Measurements from ENCODE around the gene SLC1A3. TPM values are rescaled to one million over a fixed set of nuclear protein-coding genes. Genes with fewer than 3 reads are reported as not detected.

Gene SLC1A3
- total and polyA plus RNA-seq, 10 of the 15 experiments (the other 5 are each of a cell fraction or from before 2014, with no cell fraction given), result 0.23 to 4.4 (median 3.3) TPM

DNA sequence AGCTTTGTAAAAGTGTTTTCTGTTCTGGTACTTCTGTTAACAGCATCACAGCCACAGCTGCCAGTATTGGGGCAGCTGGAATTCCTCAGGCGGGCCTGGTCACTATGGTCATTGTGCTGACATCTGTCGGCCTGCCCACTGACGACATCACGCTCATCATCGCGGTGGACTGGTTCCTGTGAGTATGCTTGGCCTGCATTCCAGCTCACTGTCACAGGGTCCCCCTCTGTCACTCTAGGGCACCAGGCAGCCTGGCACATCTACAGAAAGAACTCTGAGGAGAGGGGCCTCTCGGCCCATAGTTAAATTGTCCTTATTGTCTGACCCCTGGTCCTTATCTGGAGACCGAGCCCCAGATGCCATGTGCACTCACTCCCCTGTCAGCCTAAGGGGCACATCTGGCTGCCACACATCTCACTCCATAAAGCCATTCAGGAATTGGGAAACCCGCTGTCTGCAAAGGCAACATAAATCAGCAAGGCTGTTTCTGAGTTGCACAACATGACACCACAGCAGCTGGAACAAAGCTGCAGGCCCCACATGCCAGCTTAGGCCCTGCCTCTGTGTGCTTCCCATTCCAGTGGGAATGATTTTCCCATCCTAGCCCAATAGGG lies 77.5 kb downstream of the SLC1A3 start:
- FAIRE-seq, result no peak
- no peaks in the 10 kb centered on the region for H3K27me3 ChIP-seq (replicated peaks in 1 of 2; ENCODE audit: control insufficient read depth in 2 of 2, insufficient read depth in 2 of 2, low read length in 1 of 2)
- H3K9ac ChIP-seq (ENCODE audit: control insufficient read depth, insufficient read depth, low read length), result no peak overlapping the region
- TF ChIP-seq LARP7 (IDR thresholded peaks at IDR 0.05), result no peak
- TF ChIP-seq, protein P1, sequence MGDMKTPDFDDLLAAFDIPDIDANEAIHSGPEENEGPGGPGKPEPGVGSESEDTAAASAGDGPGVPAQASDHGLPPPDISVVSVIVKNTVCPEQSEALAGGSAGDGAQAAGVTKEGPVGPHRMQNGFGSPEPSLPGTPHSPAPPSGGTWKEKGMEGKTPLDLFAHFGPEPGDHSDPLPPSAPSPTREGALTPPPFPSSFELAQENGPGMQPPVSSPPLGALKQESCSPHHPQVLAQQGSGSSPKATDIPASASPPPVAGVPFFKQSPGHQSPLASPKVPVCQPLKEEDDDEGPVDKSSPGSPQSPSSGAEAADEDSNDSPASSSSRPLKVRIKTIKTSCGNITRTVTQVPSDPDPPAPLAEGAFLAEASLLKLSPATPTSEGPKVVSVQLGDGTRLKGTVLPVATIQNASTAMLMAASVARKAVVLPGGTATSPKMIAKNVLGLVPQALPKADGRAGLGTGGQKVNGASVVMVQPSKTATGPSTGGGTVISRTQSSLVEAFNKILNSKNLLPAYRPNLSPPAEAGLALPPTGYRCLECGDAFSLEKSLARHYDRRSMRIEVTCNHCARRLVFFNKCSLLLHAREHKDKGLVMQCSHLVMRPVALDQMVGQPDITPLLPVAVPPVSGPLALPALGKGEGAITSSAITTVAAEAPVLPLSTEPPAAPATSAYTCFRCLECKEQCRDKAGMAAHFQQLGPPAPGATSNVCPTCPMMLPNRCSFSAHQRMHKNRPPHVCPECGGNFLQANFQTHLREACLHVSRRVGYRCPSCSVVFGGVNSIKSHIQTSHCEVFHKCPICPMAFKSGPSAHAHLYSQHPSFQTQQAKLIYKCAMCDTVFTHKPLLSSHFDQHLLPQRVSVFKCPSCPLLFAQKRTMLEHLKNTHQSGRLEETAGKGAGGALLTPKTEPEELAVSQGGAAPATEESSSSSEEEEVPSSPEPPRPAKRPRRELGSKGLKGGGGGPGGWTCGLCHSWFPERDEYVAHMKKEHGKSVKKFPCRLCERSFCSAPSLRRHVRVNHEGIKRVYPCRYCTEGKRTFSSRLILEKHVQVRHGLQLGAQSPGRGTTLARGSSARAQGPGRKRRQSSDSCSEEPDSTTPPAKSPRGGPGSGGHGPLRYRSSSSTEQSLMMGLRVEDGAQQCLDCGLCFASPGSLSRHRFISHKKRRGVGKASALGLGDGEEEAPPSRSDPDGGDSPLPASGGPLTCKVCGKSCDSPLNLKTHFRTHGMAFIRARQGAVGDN (IDR thresholded peaks at IDR 0.05), result no peak
- no peak for TF ChIP-seq JUNB (IDR thresholded peaks at IDR 0.05)
- TF ChIP-seq TARDBP (IDR thresholded peaks at IDR 0.05; ENCODE audit: borderline replicate concordance), result no peak
- TF ChIP-seq, protein P2, sequence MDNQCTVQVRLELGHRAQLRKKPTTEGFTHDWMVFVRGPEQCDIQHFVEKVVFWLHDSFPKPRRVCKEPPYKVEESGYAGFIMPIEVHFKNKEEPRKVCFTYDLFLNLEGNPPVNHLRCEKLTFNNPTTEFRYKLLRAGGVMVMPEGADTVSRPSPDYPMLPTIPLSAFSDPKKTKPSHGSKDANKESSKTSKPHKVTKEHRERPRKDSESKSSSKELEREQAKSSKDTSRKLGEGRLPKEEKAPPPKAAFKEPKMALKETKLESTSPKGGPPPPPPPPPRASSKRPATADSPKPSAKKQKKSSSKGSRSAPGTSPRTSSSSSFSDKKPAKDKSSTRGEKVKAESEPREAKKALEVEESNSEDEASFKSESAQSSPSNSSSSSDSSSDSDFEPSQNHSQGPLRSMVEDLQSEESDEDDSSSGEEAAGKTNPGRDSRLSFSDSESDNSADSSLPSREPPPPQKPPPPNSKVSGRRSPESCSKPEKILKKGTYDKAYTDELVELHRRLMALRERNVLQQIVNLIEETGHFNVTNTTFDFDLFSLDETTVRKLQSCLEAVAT (IDR thresholded peaks at IDR 0.05), result no peak
- TF ChIP-seq, protein P3, sequence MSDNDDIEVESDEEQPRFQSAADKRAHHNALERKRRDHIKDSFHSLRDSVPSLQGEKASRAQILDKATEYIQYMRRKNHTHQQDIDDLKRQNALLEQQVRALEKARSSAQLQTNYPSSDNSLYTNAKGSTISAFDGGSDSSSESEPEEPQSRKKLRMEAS (IDR thresholded peaks at IDR 0.05; ENCODE audit: low read depth, low read length), result no peak
- TF ChIP-seq, protein P4, sequence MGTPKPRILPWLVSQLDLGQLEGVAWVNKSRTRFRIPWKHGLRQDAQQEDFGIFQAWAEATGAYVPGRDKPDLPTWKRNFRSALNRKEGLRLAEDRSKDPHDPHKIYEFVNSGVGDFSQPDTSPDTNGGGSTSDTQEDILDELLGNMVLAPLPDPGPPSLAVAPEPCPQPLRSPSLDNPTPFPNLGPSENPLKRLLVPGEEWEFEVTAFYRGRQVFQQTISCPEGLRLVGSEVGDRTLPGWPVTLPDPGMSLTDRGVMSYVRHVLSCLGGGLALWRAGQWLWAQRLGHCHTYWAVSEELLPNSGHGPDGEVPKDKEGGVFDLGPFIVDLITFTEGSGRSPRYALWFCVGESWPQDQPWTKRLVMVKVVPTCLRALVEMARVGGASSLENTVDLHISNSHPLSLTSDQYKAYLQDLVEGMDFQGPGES (IDR thresholded peaks at IDR 0.05), result no peak
- TF ChIP-seq RUNX3 (IDR thresholded peaks at IDR 0.05; ENCODE audit: low read length), result no peak
- no peak overlapping the region for H3K27ac ChIP-seq (ENCODE audit: control insufficient read depth, insufficient read depth)
- no peak overlapping the region for H2AFZ ChIP-seq (ENCODE audit: control insufficient read depth, low read depth, low read length)
- DNase-seq (ENCODE audit: low read depth, low spot score), result no peak
- no peak overlapping the region for H3K4me2 ChIP-seq (ENCODE audit: control insufficient read depth, insufficient read depth)
- RAD21 ChIA-PET (ENCODE audit: unreplicated experiment), result interaction anchor here (0.6 to 1.4 kb wide), 2 partner anchors 186 to 358 kb away, joined by 3 read pairs; no protein-coding TSS in a partner anchor
- no peaks in the 10 kb centered on the region for H3K79me2 ChIP-seq (ENCODE audit: control insufficient read depth, insufficient read depth, low read length)
- ATAC-seq, result no peak
- no peaks in the 10 kb centered on the region for H3K9me3 ChIP-seq (replicated peaks; ENCODE audit: control insufficient read depth, insufficient read depth, low read length)
- CTCF ChIA-PET, result interaction anchor here (1.1 kb wide), 1 partner anchor 56 kb away, joined by 3 read pairs; no protein-coding TSS in a partner anchor
- intact Hi-C loops (cut with micrococcal nuclease; ENCODE audit: unreplicated experiment) (no loop called here), in situ Hi-C loops (cut with MboI) (no loop called here)
- 96% methylated on average over 9 of the region's 9 CpGs for WGBS (ENCODE audit: insufficient coverage, insufficient replicate concordance, low lambda C conversion rate, missing lambda C conversion rate)
- POLR2A ChIA-PET, result no interaction called here
- H3K4me3 ChIP-seq, result no peak overlapping the region
- SMC1A ChIA-PET (ENCODE audit: uncharacterized antibody, unreplicated experiment), result interaction anchor here (1.8 kb wide), 1 partner anchor 9 kb away, joined by 5 read pairs; no protein-coding TSS in a partner anchor
- H3K36me3 ChIP-seq (ENCODE audit: control insufficient read depth in 2 of 2, insufficient read depth in 2 of 2, low read length in 1 of 2), result no peaks in the 10 kb centered on the region
- H3K4me1 ChIP-seq (ENCODE audit: control insufficient read depth, insufficient read depth, low read length), result peaks cover 9% of the 10 kb centered on the region
- no TSS peak for BruUV-seq (replicated peaks)
- no peaks in the 10 kb centered on the region for H4K20me1 ChIP-seq (ENCODE audit: control insufficient read depth, insufficient read depth)
